Stimulated activated CD8-positive, alpha-beta memory T cell treated with anti-CD3 and anti-CD28 coated beads, Interleukin-7, amount 100 ng/mL, for 24 hours (primary cell): ENCODE data around the gene ABCA5.
"Not testable (repeated sequence)": the region's sequence is repeated elsewhere in the genome, so short reads cannot be mapped to it uniquely, and the experiment has no call there.

Experiments
- DNase-seq: peaks from one replicate; pipeline ENCODE4 v3.0.0-alpha.2; 2020; ENCODE audit warnings: low read depth

The ABCA5 gene

GRCh38 chr17:69325518-69326376 lies 1.2 kb downstream of the ABCA5 start:
- no peak for DNase-seq

DNA sequence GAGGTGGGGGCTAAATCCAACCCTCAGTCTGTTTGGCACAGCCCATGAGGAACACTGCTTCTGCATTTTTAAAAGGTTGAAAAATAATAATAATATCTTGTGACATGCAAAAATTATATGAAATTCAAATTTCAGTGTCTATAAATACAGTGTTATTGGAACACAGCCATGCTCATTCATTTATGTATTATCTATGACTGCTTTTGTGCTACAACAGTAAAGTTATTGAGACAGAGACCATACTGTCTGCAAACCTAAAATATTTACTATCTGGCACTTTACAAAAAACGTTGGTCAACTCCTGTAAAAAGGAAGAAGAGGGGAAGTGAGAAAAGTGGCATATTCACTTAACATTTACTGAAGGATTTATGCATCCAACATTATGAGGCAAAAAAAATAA lies 3.1 kb downstream of the ABCA5 start:
- no peak for DNase-seq

DNA sequence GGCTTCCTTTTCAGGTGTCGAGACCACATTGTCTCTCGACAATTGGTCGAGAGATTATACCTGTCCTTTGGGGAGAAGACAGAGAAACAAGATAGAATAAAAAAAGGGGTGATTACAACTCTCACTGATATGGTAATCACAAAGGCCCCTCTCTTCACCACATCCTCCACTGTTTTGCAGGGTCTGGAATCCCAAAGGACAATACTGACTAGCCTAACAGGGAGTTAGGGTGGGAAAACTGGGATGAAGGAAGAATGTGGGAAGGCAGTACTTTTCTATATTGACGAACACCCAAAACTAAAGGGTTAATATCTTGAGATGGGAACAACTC lies 6.1 kb downstream of the ABCA5 start:
- DNase-seq: no peak

- no peak for DNase-seq
These were observed 6.6 kb downstream of the ABCA5 start for GRCh38 chr17:69320210-69320907.

DNA sequence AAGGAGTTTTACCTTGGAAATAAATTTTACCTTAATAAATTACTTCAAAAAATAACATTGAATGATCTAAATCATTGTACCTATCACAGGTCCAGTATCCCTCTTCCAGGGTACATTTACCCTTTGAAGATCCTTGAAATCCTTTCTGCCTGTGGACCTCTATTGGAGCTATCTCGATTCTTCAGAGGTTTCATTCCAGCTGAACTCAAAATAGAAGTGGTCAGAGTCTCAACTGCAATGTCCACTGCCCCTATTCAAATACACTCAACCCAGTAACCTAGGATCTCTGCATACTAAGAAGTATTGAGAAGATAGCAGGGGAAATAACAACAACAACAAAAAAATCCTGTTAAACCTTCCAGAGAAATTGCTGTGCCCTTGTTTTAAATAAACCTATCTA lies 9.3 kb downstream of the ABCA5 start:
- no peak for DNase-seq

DNA sequence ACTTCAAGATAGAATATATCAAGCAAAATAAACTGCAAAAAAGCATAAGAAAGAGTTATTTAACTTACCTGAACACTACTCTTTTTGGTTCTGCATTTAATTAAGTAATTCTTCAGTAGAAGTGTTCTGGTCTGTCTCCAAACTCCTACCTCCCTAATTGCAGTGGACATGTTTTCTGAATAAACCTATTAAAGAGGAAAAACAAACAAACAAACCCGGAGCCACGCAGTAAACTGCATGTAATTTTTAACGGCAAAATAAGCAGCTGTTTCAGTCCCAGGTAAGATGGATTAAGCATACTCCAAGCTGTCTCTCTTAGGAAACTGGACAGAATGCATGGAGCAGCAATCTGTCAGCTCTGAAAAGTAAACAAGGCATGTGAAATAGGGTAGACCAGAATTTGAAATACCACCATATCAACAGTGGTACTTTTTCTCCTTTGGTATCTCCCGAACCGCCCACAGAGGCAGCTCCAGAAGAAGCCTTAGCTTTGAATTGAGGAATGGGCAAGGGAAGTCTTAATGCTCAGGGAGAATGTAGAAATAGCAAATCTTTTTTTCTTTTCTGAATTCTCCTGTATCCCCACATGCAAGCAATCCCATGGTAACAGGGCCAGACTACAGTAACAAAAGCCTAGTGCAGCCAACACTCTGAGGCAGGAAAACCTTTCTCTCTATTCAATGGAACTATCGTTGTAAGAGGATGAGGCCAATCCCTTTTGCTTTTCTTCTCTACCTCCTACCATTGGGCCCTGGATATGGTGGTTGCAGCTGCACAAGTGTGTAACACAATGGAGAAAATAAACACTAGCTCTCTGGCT lies 12.5 kb downstream of the ABCA5 start:
- no peak for DNase-seq

DNA sequence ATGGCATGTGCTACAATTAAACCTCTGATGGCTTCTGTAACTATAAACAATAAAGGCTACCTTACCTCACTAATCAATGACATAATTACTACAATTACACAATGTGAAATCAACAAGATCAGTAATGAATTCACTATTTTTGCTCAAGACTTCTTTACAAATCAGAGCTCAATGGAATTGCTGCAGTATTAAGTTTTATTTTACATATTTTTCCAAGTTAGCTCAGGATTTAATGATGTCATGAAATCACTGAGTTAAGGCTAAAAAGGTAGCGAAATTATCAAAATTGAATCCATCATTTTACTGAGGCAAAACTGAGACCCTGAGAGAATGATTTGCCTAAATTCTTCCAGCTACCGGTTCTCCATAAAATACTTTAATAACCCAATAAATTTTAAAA lies 21.8 kb downstream of the ABCA5 start:
- no peak for DNase-seq

GRCh38 chr17:69302682-69303081 lies 24.3 kb downstream of the ABCA5 start:
- no peak for DNase-seq

DNA sequence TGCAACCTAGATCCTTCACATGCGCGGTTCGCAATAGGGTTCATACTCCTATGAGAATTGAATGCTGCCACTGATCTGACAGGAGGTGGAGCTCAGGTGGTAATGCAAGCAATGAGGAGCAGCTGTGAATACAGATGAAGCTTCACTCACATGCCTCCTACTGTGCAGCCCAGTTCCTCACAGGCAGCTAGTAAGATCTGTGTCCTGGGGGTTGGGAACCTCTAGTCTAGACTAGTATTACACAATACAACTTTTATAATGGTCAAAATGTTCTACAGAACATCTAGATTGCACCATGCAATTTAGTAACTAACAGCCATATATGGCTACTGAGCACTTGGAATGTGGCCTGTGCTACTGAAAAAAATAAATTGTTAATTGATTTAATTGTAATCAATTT lies 26.7 kb downstream of the ABCA5 start:
- DNase-seq: no peak

DNA sequence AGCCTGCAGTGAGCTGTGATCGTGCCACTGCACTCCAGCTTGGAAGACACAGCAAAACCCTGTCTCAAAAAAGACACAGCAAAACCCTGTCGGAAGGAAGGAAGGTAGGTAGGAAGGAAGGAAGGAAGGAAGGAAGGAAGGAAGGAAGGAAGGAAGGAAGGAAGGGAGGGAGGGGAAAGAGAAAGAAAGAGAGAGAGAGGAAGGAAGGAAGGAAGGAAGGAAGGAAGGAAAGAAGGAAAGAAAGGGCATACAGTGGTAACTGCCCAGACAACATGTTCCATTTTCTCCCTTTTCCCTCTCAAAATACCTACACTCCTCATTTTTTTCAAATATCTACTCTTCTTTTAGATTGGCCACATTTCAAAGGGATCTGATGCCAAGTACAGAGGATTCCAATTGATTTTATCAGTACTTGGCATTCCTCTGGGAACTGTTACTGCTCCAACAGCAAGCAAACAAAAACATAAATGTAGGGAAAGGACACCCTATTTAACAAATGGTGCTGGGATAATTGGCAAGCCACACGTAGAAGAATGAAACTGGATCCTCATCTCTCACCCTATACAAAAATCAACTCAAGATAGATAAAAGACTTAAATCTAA lies 28.7 kb downstream of the ABCA5 start:
- not testable (repeated sequence) for DNase-seq

- no peak for DNase-seq
These were observed 39.8 kb downstream of the ABCA5 start for GRCh38 chr17:69287168-69287567.

DNA sequence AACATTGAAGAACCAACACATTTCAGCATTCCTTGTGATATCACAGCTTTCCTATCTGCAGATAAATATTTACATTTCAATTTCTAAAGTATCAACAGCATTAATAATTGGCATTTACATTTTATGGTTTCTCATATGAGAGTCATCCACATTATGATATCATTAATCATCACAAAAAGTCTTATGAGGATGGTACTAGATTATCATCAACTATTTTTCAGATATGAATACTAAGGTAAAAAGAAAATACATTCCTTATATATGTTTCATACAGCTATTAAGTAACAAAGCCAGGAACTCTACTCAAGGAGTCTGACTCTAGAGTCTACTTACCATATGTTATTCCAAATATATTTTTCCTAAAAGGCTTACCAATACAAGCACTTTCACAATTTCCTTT lies 40.7 kb downstream of the ABCA5 start:
- DNase-seq: no peak

DNA sequence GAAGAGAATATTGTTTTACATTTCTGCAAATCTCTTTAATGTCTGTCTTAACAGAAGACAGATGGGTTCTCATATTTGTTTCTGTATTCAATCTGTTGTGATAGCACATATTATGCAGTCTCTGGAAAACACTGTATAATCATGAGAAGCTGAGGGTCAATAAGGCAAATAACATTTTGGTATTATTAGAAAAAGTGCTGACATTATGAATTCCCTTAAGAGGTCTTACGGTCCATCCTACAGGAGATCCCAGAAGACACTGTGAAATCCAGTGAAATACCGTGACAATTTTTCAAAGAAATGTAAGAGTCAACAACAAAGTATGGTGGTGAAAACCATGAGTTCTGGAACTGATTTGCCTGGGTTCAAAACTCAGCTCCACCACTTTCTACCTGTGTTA lies 42.3 kb downstream of the ABCA5 start:
- DNase-seq: no peak

DNA sequence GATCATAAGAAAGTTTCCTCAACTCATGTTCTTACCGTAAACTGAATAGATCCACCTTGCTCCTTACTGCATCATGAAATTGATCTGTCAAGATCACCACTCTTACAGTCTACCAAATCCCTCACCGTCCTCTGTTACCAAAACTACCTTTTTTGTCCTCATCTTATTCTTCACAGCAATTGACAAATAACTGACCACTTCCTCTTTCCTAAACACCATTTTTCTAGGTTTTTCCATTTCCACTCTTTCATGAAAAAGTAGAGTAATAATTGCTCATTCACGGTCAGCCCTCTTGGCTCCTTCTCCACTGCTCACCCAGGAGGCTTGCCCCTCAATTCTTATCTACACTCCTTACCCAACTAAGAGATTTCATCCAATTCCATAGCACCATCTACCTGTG lies 44.9 kb downstream of the ABCA5 start:
- no peak for DNase-seq

- not testable (repeated sequence) for DNase-seq
These were observed 50.7 kb downstream of the ABCA5 start for GRCh38 chr17:69276279-69276678.

GRCh38 chr17:69275751-69276150 lies 51.2 kb downstream of the ABCA5 start:
- DNase-seq: no peak

DNA sequence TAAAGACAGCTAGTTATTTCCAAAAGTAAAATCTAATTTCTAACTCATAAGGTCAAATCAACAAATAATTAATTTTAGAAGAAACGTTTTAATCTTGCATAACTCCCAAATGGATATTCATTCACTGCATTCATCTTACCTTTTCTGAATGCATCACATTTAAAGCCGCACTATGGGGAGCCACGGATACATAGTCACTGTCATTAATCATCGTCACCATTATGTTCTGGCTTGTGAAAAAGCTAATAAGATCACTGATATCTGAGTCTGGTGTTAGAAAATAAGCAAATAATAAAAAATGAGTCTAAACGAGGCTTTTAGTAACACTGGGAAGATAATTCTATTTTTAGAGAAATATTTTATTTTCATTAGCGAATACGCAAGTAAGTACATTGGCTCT lies 55.9 kb downstream of the ABCA5 start:
- DNase-seq: no peak

DNA sequence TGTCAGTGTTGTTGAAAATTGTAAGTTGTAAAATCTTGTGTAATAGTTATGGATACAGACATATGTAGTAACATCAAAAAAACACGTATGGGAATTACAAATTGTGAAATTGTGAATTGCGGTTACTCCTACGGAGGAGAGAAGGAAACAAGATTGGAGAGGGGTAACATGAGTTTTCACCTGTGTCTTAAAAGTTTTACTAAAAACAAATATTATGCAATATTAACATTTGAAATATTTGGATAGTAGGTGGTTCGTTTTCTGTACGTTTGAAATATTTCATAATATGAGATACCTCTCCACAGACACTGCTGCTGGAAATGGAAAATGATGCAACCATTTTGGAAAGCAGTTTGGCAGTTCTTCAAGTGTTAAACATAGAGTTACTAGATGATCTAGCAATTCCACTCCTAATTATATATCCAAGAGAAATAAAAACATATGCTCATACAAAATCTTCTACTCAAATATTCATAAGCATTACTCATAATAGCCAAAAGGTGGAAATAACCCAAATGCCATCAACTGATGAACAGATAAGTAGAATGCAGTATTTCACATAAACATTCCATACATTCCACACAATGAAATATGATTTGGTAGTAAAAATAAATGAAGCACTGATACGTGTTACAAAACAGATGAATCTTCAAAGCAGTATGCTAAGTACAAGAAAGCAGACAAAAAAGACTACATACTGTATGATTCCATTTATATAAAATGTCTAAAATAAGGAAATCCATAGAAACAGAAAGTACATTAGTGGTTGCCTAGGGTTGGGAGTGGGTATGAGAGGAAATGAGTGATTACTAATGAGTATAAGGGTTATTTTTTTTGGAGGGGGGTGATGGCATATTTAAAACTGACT lies 57.6 kb downstream of the ABCA5 start:
- DNase-seq: no peak

DNA sequence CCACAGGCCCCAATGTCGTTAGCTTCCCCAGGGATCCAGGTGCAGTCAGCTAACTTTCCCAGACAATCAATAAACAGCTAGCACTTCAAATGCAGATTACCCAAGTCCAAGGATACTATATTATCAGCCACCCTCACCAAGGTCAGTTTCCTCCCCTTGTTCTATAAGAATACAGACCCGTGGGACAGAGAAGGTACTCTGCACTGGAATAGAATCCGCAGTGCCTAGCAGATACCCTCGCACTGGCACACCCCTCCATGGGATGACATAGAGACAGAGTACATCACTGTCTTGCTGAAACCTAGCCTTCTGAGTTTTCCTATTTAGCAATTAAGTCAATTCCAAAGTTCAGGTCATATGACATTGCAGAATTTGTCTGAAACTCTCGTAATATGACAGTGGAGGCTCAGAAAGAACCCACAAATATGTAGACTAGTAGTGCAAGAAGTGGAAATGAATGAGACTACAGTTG lies 58.4 kb downstream of the ABCA5 start:
- no peak for DNase-seq

DNA sequence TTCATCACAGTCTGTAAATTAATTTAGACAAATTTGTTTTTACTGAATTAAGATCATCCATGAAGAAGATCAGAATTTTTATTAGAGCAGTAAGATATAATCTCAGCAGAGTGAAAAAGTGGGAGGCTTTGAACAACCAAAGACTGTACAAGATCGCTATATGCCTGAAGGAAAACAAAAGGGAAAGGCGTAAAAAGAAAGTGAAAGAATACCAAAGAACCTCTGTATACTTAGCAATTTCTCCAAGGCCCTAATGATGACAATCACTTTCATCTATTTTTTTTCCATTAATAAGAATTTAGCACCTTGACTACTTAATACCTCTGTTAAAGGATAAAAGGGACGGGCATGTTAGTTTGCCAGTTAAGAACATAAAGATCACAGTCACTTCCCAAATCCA lies 59.7 kb downstream of the ABCA5 start:
- DNase-seq: no peak

DNA sequence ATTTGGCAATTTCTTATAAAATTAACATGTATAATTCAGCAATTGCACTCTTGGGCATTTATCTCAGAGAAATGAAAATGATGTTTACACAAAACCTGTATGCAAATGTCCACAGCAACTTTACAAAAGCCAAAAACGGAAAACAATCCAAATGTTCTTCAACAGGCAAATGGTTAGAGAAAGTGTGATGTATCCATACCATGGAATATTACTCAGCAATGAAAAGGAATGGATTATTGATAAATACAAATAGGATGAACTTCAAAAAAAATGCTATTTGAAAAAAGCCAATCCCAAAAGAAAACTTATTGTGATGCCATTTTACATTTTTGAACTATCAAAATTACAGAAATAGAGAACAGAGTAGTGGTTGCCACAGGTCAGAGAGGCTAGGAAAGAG lies 61.1 kb downstream of the ABCA5 start:
- no peak for DNase-seq
